ENCODE results near the gene FAM98A.
A peak's percentile ranks its signal among the peaks of the same experiment; 100 is the strongest.

Gene FAM98A

GRCh38 chr2:33599175-33599942, at the start of gene FAM98A:
Gene FAM98A, minus strand, starts transcription at chr2:33599299. Its CDS starts 78 bp downstream, at chr2:33599221.
- peak within 1 kb of the TSS; percentile 98 for H3K4me3 ChIP-seq (ENCODE audit: low read length)
- TF ChIP-seq, protein P1, sequence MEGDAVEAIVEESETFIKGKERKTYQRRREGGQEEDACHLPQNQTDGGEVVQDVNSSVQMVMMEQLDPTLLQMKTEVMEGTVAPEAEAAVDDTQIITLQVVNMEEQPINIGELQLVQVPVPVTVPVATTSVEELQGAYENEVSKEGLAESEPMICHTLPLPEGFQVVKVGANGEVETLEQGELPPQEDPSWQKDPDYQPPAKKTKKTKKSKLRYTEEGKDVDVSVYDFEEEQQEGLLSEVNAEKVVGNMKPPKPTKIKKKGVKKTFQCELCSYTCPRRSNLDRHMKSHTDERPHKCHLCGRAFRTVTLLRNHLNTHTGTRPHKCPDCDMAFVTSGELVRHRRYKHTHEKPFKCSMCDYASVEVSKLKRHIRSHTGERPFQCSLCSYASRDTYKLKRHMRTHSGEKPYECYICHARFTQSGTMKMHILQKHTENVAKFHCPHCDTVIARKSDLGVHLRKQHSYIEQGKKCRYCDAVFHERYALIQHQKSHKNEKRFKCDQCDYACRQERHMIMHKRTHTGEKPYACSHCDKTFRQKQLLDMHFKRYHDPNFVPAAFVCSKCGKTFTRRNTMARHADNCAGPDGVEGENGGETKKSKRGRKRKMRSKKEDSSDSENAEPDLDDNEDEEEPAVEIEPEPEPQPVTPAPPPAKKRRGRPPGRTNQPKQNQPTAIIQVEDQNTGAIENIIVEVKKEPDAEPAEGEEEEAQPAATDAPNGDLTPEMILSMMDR (IDR thresholded peaks at IDR 0.05; ENCODE audit: insufficient read depth, low read depth, low read length, missing control alignments), result no peak
- DNase-seq (ENCODE audit: low read depth), result peak; percentile 99

DNA sequence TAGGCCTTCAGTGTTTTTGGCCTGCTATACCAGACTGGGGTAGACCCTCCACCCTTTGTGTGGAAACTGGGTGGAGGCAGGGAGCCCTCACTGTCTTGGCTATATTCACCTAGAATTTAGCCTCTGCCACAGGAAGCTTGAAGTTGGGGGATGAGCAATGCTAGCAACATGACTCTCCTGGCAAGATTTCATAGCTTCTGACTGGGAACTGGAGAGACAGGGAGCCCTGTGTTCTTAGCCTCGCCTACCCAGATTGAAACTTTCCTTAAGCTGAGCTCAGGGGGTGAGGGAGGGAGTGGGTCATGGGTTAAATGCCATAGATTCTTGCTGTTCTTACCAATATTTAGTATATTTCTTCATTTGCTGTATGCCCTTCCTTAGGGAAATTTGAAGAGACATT, 46.8 kb upstream of the FAM98A start:
- TF ChIP-seq, protein P1 (IDR thresholded peaks at IDR 0.05; ENCODE audit: insufficient read depth, low read depth, low read length, missing control alignments), result no peak
- DNase-seq (ENCODE audit: low read depth), result peak; percentile 19
- H3K4me3 ChIP-seq (ENCODE audit: low read length), result no peak overlapping the region

GRCh38 chr2:33644215-33644614, 45.1 kb upstream of the FAM98A start:
- TF ChIP-seq, protein P1 (IDR thresholded peaks at IDR 0.05; ENCODE audit: insufficient read depth, low read depth, low read length, missing control alignments), result no peak
- no peak overlapping the region for H3K4me3 ChIP-seq (ENCODE audit: low read length)
- no peak for DNase-seq (ENCODE audit: low read depth)

DNA sequence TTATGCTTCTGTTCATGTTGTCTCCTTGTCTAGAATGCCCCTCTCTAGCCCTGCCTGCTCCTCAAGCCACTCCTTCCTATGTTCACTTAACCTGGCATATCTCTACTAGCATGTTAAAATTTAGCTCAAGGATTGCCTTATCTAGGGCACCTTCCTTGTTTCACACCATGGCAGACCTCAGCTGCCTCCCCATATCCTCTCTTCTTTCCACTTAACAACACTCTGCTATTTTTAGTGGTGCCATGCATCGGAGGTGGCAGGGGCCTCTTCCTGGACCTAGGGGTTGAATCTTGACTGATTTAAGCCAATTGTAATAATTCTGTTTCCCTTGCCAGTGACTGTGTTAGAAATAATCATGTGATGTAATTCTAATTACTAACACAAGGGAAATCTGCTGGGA, 36.9 kb upstream of the FAM98A start:
- TF ChIP-seq, protein P1 (IDR thresholded peaks at IDR 0.05; ENCODE audit: insufficient read depth, low read depth, low read length, missing control alignments), result no peak
- H3K4me3 ChIP-seq (ENCODE audit: low read length), result no peak overlapping the region
- no peak for DNase-seq (ENCODE audit: low read depth)

DNA sequence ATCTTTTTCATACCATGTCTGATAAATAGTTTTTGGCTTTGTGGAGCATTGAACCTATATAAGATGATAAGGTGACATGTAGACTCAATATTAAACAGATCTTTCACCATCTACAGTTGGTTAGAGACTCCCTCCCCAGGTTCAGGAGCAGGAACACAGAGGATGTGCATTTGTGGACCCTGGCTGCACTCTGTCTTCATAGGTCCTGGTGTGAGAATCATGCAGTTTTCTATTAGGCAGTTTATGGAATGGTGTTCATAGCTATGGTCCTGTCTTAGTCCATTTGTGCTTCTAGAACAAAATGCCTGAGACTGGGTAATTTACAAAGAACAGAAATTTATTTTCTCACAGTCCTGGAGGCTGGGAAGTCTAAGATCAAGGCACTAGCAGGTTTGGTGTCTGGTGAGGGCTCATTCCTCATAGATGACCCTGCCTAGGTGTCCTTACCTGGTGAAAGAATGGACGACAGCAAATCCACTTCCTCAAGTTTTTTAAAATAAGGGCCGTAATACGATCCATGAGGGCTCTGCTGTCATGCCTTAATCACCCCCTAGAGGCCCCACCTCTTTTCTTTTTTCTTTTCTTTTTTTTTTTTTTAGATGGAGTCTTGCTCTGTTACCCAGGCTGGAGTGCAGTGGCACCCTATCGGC, 35.3 kb upstream of the FAM98A start:
- H3K4me3 ChIP-seq (ENCODE audit: low read length), result no peak overlapping the region
- DNase-seq (ENCODE audit: low read depth), result no peak
- TF ChIP-seq, protein P1 (IDR thresholded peaks at IDR 0.05; ENCODE audit: insufficient read depth, low read depth, low read length, missing control alignments), result no peak

DNA sequence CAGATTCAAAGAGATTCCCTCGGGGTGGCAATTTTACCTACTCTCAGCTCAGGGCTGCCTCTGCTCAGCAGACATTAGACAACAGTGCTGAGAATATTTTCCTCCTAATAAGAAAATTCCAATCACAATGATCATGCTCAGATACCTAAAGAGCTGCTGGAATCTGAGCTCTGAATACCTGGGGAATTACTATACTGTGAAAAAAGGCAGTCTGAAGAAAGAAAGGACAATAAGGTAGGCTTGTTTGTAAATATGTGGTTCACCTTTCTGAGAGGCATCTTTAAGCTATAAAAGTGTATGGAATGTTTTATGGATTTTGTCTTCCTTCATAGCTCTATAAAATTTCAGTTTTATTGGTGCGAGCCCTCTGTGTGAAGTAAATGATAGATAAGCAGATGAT, 34.2 kb upstream of the FAM98A start:
- no peak overlapping the region for H3K4me3 ChIP-seq (ENCODE audit: low read length)
- no peak for DNase-seq (ENCODE audit: low read depth)
- TF ChIP-seq, protein P1 (IDR thresholded peaks at IDR 0.05; ENCODE audit: insufficient read depth, low read depth, low read length, missing control alignments), result no peak

Measured in epithelial cell of esophagus (primary cell).